Measurements from ENCODE around the gene MAP3K6. TPM values are rescaled to one million over a fixed set of nuclear protein-coding genes. Genes with fewer than 3 reads are reported as not detected.
A peak's percentile ranks its signal among the peaks of the same experiment; 100 is the strongest.

MAP3K6 gene
- total RNA-seq, 4 donors from 2014 or later: 13.5 to 35.5 (median 24.4) TPM

GRCh38 chr1:27361553-27361952 is 5.2 kb downstream of the MAP3K6 start:
- intact Hi-C loops (cut with DNase I; ENCODE audit: low total_unique reads): no loop called here
- H3K4me3 ChIP-seq: no peak overlapping the region
- H3K36me3 ChIP-seq: no peaks in the 10 kb centered on the region
- no peaks in the 10 kb centered on the region for H3K27me3 ChIP-seq
- no peaks in the 10 kb centered on the region for H3K9me3 ChIP-seq
- 100% methylated on average over 6 of the region's 8 CpGs; no CpG with 5 or more reads in 1 of the 2 donors for WGBS, 2 donors (ENCODE audit: low coverage in 1 of 2)
- no peak for DNase-seq
- no peak overlapping the region for H3K27ac ChIP-seq
- TF ChIP-seq CTCF (IDR thresholded peaks at IDR 0.05) (no peak), POLR2AphosphoS5 (IDR thresholded peaks at IDR 0.05) (no peak), POLR2A (IDR thresholded peaks at IDR 0.05) (no peak), EP300 (IDR thresholded peaks at IDR 0.05; ENCODE audit: low read depth) (no peak)
- peaks cover 16 to 34% (median 31%) of the 10 kb centered on the region in 4 donors for H3K4me1 ChIP-seq
- in situ Hi-C loops (cut with MboI; ENCODE audit: low pct_ligation_motif_present in 1 of 4, low pct_unique_long_range_greater_than_20kb in 1 of 4, low sequenced_read_pairs in 3 of 4): no loop called here

GRCh38 chr1:27361044-27361402 is 5.7 kb downstream of the MAP3K6 start:
- WGBS, 2 donors (ENCODE audit: low coverage in 1 of 2): 89% methylated on average over 19 of the region's 21 CpGs; no CpG with 5 or more reads in 1 of the 2 donors
- intact Hi-C loops (cut with DNase I; ENCODE audit: low total_unique reads): no loop called here

GRCh38 chr1:27360159-27361043 is 6.4 kb downstream of the MAP3K6 start:
- H3K27me3 ChIP-seq: no peaks in the 10 kb centered on the region
- 30 to 59% methylated on average over 2 to 53 of the region's 71 CpGs for WGBS, 2 donors (ENCODE audit: low coverage in 1 of 2)
- no peak overlapping the region for H3K27ac ChIP-seq
- intact Hi-C loops (cut with DNase I; ENCODE audit: low total_unique reads): no loop called here
- H3K4me1 ChIP-seq: peaks cover 16 to 38% (median 33%) of the 10 kb centered on the region in 4 donors
- peak; percentile 52 for DNase-seq
- TF ChIP-seq EP300 (IDR thresholded peaks at IDR 0.05; ENCODE audit: low read depth) (no peak), CTCF (IDR thresholded peaks at IDR 0.05) (no peak), POLR2A (IDR thresholded peaks at IDR 0.05) (no peak), POLR2AphosphoS5 (IDR thresholded peaks at IDR 0.05) (no peak)
- no peaks in the 10 kb centered on the region for H3K36me3 ChIP-seq
- H3K9me3 ChIP-seq: no peaks in the 10 kb centered on the region
- in situ Hi-C loops (cut with MboI; ENCODE audit: low pct_ligation_motif_present in 1 of 4, low pct_unique_long_range_greater_than_20kb in 1 of 4, low sequenced_read_pairs in 3 of 4): no loop called here
- peak overlapping the region in 3 of 4 donors; percentile 1 to 34 (median 32) for H3K4me3 ChIP-seq

More at GRCh38 chr1:27361044-27361402, 5.7 kb downstream of the MAP3K6 start:
- TF ChIP-seq POLR2A (IDR thresholded peaks at IDR 0.05) (no peak), CTCF (IDR thresholded peaks at IDR 0.05) (no peak), POLR2AphosphoS5 (IDR thresholded peaks at IDR 0.05) (no peak), EP300 (IDR thresholded peaks at IDR 0.05; ENCODE audit: low read depth) (no peak)
- in situ Hi-C loops (cut with MboI; ENCODE audit: low pct_ligation_motif_present in 1 of 4, low pct_unique_long_range_greater_than_20kb in 1 of 4, low sequenced_read_pairs in 3 of 4): no loop called here
- Histone ChIP-seq H3K4me1 (peaks cover 16 to 38% (median 34%) of the 10 kb centered on the region in 4 donors), H3K4me3 (no peak overlapping the region), H3K36me3 (no peaks in the 10 kb centered on the region), H3K27me3 (no peaks in the 10 kb centered on the region), H3K9me3 (no peaks in the 10 kb centered on the region), H3K27ac (no peak overlapping the region)
- DNase-seq: no peak

GRCh38 chr1:27359822-27360158 is 7.0 kb downstream of the MAP3K6 start:
- H3K27ac ChIP-seq: no peak overlapping the region
- H3K4me1 ChIP-seq: peaks cover 12 to 32% (median 27%) of the 10 kb centered on the region in 4 donors
- no peaks in the 10 kb centered on the region for H3K27me3 ChIP-seq
- H3K36me3 ChIP-seq: no peaks in the 10 kb centered on the region
- WGBS, 2 donors (ENCODE audit: low coverage in 1 of 2): 65 to 80% methylated on average over 1 to 9 of the region's 9 CpGs
- no peak for DNase-seq
- in situ Hi-C loops (cut with MboI; ENCODE audit: low pct_ligation_motif_present in 1 of 4, low pct_unique_long_range_greater_than_20kb in 1 of 4, low sequenced_read_pairs in 3 of 4): no loop called here
- intact Hi-C loops (cut with DNase I; ENCODE audit: low total_unique reads): no loop called here
- peak overlapping the region in 2 of 4 donors; percentile 32 to 34 for H3K4me3 ChIP-seq
- no peak for TF ChIP-seq EP300 (IDR thresholded peaks at IDR 0.05; ENCODE audit: low read depth)
- no peak for TF ChIP-seq POLR2A (IDR thresholded peaks at IDR 0.05)
- TF ChIP-seq CTCF (IDR thresholded peaks at IDR 0.05): no peak
- TF ChIP-seq POLR2AphosphoS5 (IDR thresholded peaks at IDR 0.05): no peak
- no peaks in the 10 kb centered on the region for H3K9me3 ChIP-seq

All from transverse colon (tissue), 4 donors.